K562 (cell line): ENCODE results near the gene ACAP3.
A peak's percentile ranks its signal among the peaks of the same experiment; 100 is the strongest.

Source experiments
- CBFA2T3 ChIP-seq: fragments of 450-650 bp; IDR thresholded peaks from 2 replicates; pipeline ENCODE4 v1.6.1; 2017
- HDGF ChIP-seq: fragments of 450-650 bp; IDR thresholded peaks from 2 replicates; pipeline ENCODE4 v1.6.1; 2016
- NONO ChIP-seq, 2 experiments: fragments of 200-400 bp in 1 of 2; fragments of 450-650 bp in 1 of 2; formaldehyde crosslinking in 1 of 2; IDR thresholded peaks; 2 replicates each; pipeline ENCODE4 v1.6.1; 2017; ENCODE audit warnings: low read depth in 2 of 2, mild to moderate bottlenecking in 2 of 2, moderate library complexity in 2 of 2, low read length in 1 of 2
- NRF1 ChIP-seq, 2 experiments: fragments of 450-650 bp; IDR thresholded peaks in 1 of 2; conservative IDR thresholded peaks in 1 of 2; 2 replicates each; pipeline ENCODE4 v1.6.1; 2014; ENCODE audit warnings: mild to moderate bottlenecking in 2 of 2
- POLR2A ChIP-seq: fragments of 450-650 bp; conservative IDR thresholded peaks from 2 replicates; pipeline ENCODE4 v1.6.1; 2016
- POLR2AphosphoS5 ChIP-seq: IDR thresholded peaks from 2 replicates; pipeline ENCODE4 v1.6.1; 2011; ENCODE audit warnings: mild to moderate bottlenecking, low read depth, low read length, moderate library complexity; ENCODE audit not compliant: control insufficient read depth, insufficient read depth
- RNF2 ChIP-seq: sonication (generic); IDR thresholded peaks from 2 replicates; pipeline ENCODE4 v1.6.1; 2016
- TAF1 ChIP-seq: IDR thresholded peaks from 2 replicates; pipeline ENCODE4 v1.6.1; 2011; ENCODE audit warnings: mild to moderate bottlenecking, low read length, moderate library complexity; ENCODE audit not compliant: insufficient read depth, control insufficient read depth, severe bottlenecking; ENCODE audit errors: extremely low read depth
- ZBTB17 ChIP-seq: fragments of 450-650 bp; formaldehyde crosslinking; IDR thresholded peaks from 2 replicates; pipeline ENCODE4 v1.4.0; 2020; ENCODE audit warnings: mild to moderate bottlenecking

- TF ChIP-seq RNF2 (peak; percentile 51; the same call in 1 of the 2 replicates), POLR2A (peak; percentile 63), NONO (IDR thresholded peaks at IDR 0.05; ENCODE audit: low read depth in 2 of 2, low read length in 1 of 2) (peak in 1 of 2 experiments; percentile 17; a peak in 1 of 4 replicates), CBFA2T3 (0 out of 2 replicates have a peak, but pooled peaks have one; percentile 8), ZBTB17 (CRISPR knock-in tag) (no peak), NRF1 (conservative IDR thresholded peaks at IDR 0.05 in 1 of 2, IDR thresholded peaks at IDR 0.05 in 1 of 2) (peak; percentile 92 to 93), TAF1 (peak; percentile 62), POLR2AphosphoS5 (peak; percentile 58), HDGF (no peak)
Measured at GRCh38 chr1:1307923-1308755, at the start of gene ACAP3, which contains the start of gene PUSL1.
